K562 (cell line): ENCODE results near the gene RBMS1. TPM values are rescaled to one million over a fixed set of nuclear protein-coding genes. Genes with fewer than 3 reads are reported as not detected.

Experiments used
- ATAC-seq: fragments of 200-7000 bp; cut with Tn5 transposase; 3 replicates; pipeline ENCODE4 v1.9.1; 2020; ENCODE audit warnings: moderate library complexity
- BruUV-seq: library from RNA; stranded (reverse); fragments of 400-500 nt; replicated peaks from 2 replicates; lab custom pipeline; 2021; lab: Mats Ljungman, UMichigan
- CTCF ChIA-PET: fragments of 300-600 bp; formaldehyde crosslinking; extraction: SDS; loops from one replicate; lab custom pipeline; 2021; ENCODE audit warnings: low intra/inter-chr PET ratio; lab: Yijun Ruan, JAX
- POLR2A ChIA-PET: fragments of 300-600, 350-650 bp; sonication (Branson Sonifier 250); formaldehyde crosslinking; extraction: SDS; loops from one replicate; lab custom pipeline; 2021; ENCODE audit warnings: antibody characterized with exemption, inconsistent platforms; lab: Yijun Ruan, JAX
- DNase-seq, 4 experiments: peaks; one replicate each; pipeline versions ENCODE4 v3.0.0 to v3.0.0-alpha.2; 2011 to 2018; ENCODE audit warnings: low spot score in 3 of 4, mixed read lengths in 3 of 4; ENCODE audit errors: extremely low read depth in 1 of 4
- FAIRE-seq: peaks from 2 replicates; lab custom pipeline; 2011; peaks lifted over from hg19 to GRCh38; lab: Jason Lieb, UNC
- H2AFZ ChIP-seq: 2 replicates; pipeline ENCODE4 v1.6.0; 2011; ENCODE audit warnings: low read depth, low read length, control low read depth, inconsistent platforms
- H3K27ac ChIP-seq: fragments of 200-600 bp; 3 replicates; pipeline ENCODE4 v1.8.0; 2011; ENCODE audit warnings: low read depth, mild to moderate bottlenecking, control low read depth, inconsistent platforms, low read length, moderate library complexity, mixed read lengths; ENCODE audit errors: extremely low read depth
- H3K27me3 ChIP-seq, 2 experiments: fragments of 300-600 bp in 1 of 2; 2 replicates in 1 of 2; 3 replicates in 1 of 2; pipeline versions ENCODE4 v1.6.0 to v1.8.0; 2011; ENCODE audit warnings: inconsistent platforms in 2 of 2, low read length in 2 of 2, mild to moderate bottlenecking in 1 of 2, mixed read lengths in 1 of 2, moderate library complexity in 1 of 2; ENCODE audit not compliant: control insufficient read depth in 2 of 2, insufficient read depth in 2 of 2
- H3K36me3 ChIP-seq: fragments of 300-600 bp; 3 replicates; pipeline ENCODE4 v1.8.0; 2011; ENCODE audit warnings: mild to moderate bottlenecking, low read length, inconsistent platforms; ENCODE audit not compliant: control insufficient read depth, insufficient read depth
- H3K4me1 ChIP-seq, 2 experiments: fragments of 200-600 bp in 1 of 2; replicated peaks in 1 of 2; 2 replicates in 1 of 2; 3 replicates in 1 of 2; pipeline versions ENCODE4 v1.5.1 to v1.8.0; 2011; ENCODE audit warnings: inconsistent platforms in 2 of 2, low read length in 2 of 2, mild to moderate bottlenecking in 1 of 2, mixed read lengths in 1 of 2, moderate library complexity in 1 of 2; ENCODE audit not compliant: control insufficient read depth in 2 of 2, insufficient read depth in 2 of 2
- H3K4me2 ChIP-seq: 2 replicates; pipeline ENCODE4 v1.6.1; 2011; ENCODE audit warnings: low read length, control low read depth, inconsistent platforms, mixed read lengths; ENCODE audit not compliant: insufficient read depth
- H3K4me3 ChIP-seq: fragments of 200-600 bp; sonication (generic), shearing (Covaris generic); 2 replicates; pipeline ENCODE4 v1.5.1; 2016; ENCODE audit warnings: control low read depth, inconsistent platforms
- H3K79me2 ChIP-seq: fragments of 200-600 bp; 3 replicates; pipeline ENCODE4 v1.8.0; 2011; ENCODE audit warnings: low read length, inconsistent platforms; ENCODE audit not compliant: control insufficient read depth, insufficient read depth
- H3K9ac ChIP-seq, 2 experiments: 2 replicates each; pipeline versions ENCODE4 v1.6.0 to v1.6.1; 2011; ENCODE audit warnings: low read depth in 2 of 2, low read length in 2 of 2, control low read depth in 1 of 2, inconsistent platforms in 1 of 2, mild to moderate bottlenecking in 1 of 2, mixed read lengths in 1 of 2; ENCODE audit not compliant: insufficient read depth in 1 of 2
- H3K9me1 ChIP-seq: one replicate; pipeline ENCODE4 v1.6.0; 2011; ENCODE audit warnings: inconsistent platforms, mild to moderate bottlenecking, low read length, moderate library complexity; ENCODE audit not compliant: control insufficient read depth, insufficient read depth
- H3K9me3 ChIP-seq: replicated peaks from 2 replicates; pipeline ENCODE4 v1.5.1; 2011; ENCODE audit warnings: low read depth, low read length, inconsistent platforms; ENCODE audit not compliant: control insufficient read depth, insufficient read depth
- H4K20me1 ChIP-seq: replicated peaks from 2 replicates; pipeline ENCODE4 v1.6.1; 2011; ENCODE audit warnings: low read length, inconsistent platforms, mixed read lengths; ENCODE audit not compliant: control insufficient read depth, insufficient read depth
- BDP1 ChIP-seq: IDR thresholded peaks from 3 replicates; pipeline ENCODE4 v1.6.1; 2011; ENCODE audit not compliant: insufficient read length, insufficient read depth
- C11orf30 ChIP-seq: fragments of 450-650 bp; IDR thresholded peaks from 2 replicates; pipeline ENCODE4 v1.6.1; 2016; ENCODE audit warnings: low read depth, mild to moderate bottlenecking
- ETV1 ChIP-seq: fragments of 450-650 bp; conservative IDR thresholded peaks from 2 replicates; pipeline ENCODE4 v1.6.1; 2016; ENCODE audit warnings: missing genetic modification characterization, control low read depth, low read depth, missing compliant biosample characterization
- FOXJ2 ChIP-seq: fragments of 200-800 bp; sonication (Bioruptor generic); IDR thresholded peaks from 2 replicates; pipeline ENCODE4 v1.6.1; 2016; ENCODE audit warnings: missing genetic modification characterization, missing compliant biosample characterization
- GTF2F1 ChIP-seq: IDR thresholded peaks from 2 replicates; pipeline ENCODE4 v1.6.1; 2011; ENCODE audit warnings: low read depth, low read length, improper control_type of control experiment
- L3MBTL2 ChIP-seq: fragments of 450-650 bp; IDR thresholded peaks from 2 replicates; pipeline ENCODE4 v1.6.1; 2016; ENCODE audit warnings: mild to moderate bottlenecking, moderate library complexity
- PPARD ChIP-seq: fragments of 250-450 bp; sonication (Bioruptor Pico); IDR thresholded peaks from 2 replicates; pipeline ENCODE4 v1.8.0; 2022; ENCODE audit warnings: inconsistent platforms, mild to moderate bottlenecking, moderate library complexity
- TRIM24 ChIP-seq, 2 experiments: fragments of 450-650 bp; IDR thresholded peaks; 2 replicates each; pipeline ENCODE4 v1.6.1; 2016
- ZNF668 ChIP-seq: fragments of 250-450 bp; sonication (Bioruptor Pico); IDR thresholded peaks from 2 replicates; pipeline ENCODE4 v1.8.0; 2022; ENCODE audit warnings: mild to moderate bottlenecking, inconsistent platforms
- in situ Hi-C: fragments of 300-500 bp; cut with MboI; formaldehyde crosslinking; loops from 4 replicates; pipeline ENCODE4 v1.15.0; 2018; ENCODE audit warnings: inconsistent platforms, mixed read lengths
- intact Hi-C: fragments of 100-400 bp; cut with micrococcal nuclease; formaldehyde crosslinking; loops from 2 replicates; pipeline ENCODE4 v1.14.2; 2022
- polyA plus RNA-seq, 8 experiments: library from polyadenylated mRNA; depleted of rRNA in 4 of 8; stranded (reverse) in 5 of 8; unstranded in 3 of 8; fragments of >200 nt; fragmentation: Nextera tagmentation in 2 of 8; fragmentation: Illumina TruSeq in 1 of 8; extraction: Ambion mirVana in 2 of 8; extraction: Trizol in 1 of 8; gene quantifications; 2 replicates each; pipeline versions ENCODE4 v1.2.1 to v1.2.3, GENCODE V29; 2011 to 2014; ENCODE audit warnings: inconsistent platforms in 1 of 8, missing spikeins in 1 of 8
- total RNA-seq, 7 experiments: library from RNA; depleted of rRNA in 6 of 7; stranded (reverse); fragments of >200 nt in 6 of 7; fragmentation: Illumina TruSeq in 2 of 7; extraction: Trizol in 2 of 7; gene quantifications; 2 replicates each; pipeline versions ENCODE4 v1.2.1 to v1.2.3, GENCODE V29; 2011 to 2021; ENCODE audit warnings: low replicate concordance in 1 of 7
- TF ChIP-seq, protein P1 (sequence below): fragments of 200-800 bp; sonication (Bioruptor generic); IDR thresholded peaks from 2 replicates; pipeline ENCODE4 v1.6.1; 2016; ENCODE audit warnings: missing genetic modification characterization, missing compliant biosample characterization
- TF ChIP-seq, protein P2 (sequence below): sonication (generic); formaldehyde crosslinking; IDR thresholded peaks from 2 replicates; pipeline ENCODE4 v1.8.0; 2022; ENCODE audit warnings: mild to moderate bottlenecking, low read depth, missing genetic modification reagents

Gene RBMS1
- total and polyA plus RNA-seq, 9 of the 15 experiments (the other 6 are each of a cell fraction or from before 2014, with no cell fraction given) = 0.04 to 0.31 (median 0.09) TPM; not detected in 6

DNA sequence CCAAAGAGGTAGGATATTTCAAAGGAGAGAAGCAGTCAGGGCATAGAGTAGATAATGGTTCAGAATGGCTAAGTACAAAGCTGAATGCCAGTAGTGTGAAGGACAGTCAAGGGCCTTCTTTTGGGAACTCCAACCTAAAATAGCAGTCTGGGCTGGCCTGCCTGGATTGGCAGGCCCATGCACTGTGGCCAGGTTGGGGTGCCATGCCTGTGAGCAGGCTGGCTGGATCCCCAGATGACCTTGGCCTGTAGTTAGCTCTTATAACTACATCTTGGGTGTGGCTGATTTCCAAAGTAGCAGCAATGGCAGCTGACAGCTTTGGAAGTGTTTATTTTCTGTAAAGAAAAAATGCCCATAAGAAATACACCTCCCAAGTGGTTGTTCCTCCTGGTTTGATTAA is 242.0 kb downstream of the RBMS1 start:
- Histone ChIP-seq H3K4me1 (no peaks in the 10 kb centered on the region), H3K4me2 (no peak overlapping the region), H3K27ac (no peak overlapping the region), H3K36me3 (no peaks in the 10 kb centered on the region), H3K9ac (no peak overlapping the region), H2AFZ (no peak overlapping the region), H3K9me1 (no peaks in the 10 kb centered on the region), H4K20me1 (no peaks in the 10 kb centered on the region), H3K4me3 (no peak overlapping the region), H3K9me3 (no peaks in the 10 kb centered on the region), H3K79me2 (no peaks in the 10 kb centered on the region), H3K27me3 (no peaks in the 10 kb centered on the region)
- BruUV-seq = no TSS peak
- no peak for DNase-seq
- ChIA-PET POLR2A (interaction anchor here (1.0 kb wide), 1 partner anchor 19 kb away, joined by 6 read pairs; no protein-coding TSS in a partner anchor), CTCF (no interaction called here)
- TF ChIP-seq FOXJ2 = no peak
- no peak for TF ChIP-seq PPARD (CRISPR knock-in tag)
- TF ChIP-seq ETV1 (tag) = no peak
- no peak for TF ChIP-seq L3MBTL2
- no peak for TF ChIP-seq BDP1
- TF ChIP-seq ZNF668 (CRISPR knock-in tag) = no peak
- TF ChIP-seq, protein P1, sequence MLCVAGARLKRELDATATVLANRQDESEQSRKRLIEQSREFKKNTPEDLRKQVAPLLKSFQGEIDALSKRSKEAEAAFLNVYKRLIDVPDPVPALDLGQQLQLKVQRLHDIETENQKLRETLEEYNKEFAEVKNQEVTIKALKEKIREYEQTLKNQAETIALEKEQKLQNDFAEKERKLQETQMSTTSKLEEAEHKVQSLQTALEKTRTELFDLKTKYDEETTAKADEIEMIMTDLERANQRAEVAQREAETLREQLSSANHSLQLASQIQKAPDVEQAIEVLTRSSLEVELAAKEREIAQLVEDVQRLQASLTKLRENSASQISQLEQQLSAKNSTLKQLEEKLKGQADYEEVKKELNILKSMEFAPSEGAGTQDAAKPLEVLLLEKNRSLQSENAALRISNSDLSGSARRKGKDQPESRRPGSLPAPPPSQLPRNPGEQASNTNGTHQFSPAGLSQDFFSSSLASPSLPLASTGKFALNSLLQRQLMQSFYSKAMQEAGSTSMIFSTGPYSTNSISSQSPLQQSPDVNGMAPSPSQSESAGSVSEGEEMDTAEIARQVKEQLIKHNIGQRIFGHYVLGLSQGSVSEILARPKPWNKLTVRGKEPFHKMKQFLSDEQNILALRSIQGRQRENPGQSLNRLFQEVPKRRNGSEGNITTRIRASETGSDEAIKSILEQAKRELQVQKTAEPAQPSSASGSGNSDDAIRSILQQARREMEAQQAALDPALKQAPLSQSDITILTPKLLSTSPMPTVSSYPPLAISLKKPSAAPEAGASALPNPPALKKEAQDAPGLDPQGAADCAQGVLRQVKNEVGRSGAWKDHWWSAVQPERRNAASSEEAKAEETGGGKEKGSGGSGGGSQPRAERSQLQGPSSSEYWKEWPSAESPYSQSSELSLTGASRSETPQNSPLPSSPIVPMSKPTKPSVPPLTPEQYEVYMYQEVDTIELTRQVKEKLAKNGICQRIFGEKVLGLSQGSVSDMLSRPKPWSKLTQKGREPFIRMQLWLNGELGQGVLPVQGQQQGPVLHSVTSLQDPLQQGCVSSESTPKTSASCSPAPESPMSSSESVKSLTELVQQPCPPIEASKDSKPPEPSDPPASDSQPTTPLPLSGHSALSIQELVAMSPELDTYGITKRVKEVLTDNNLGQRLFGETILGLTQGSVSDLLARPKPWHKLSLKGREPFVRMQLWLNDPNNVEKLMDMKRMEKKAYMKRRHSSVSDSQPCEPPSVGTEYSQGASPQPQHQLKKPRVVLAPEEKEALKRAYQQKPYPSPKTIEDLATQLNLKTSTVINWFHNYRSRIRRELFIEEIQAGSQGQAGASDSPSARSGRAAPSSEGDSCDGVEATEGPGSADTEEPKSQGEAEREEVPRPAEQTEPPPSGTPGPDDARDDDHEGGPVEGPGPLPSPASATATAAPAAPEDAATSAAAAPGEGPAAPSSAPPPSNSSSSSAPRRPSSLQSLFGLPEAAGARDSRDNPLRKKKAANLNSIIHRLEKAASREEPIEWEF = no peak
- no peak for TF ChIP-seq TRIM24 (IDR thresholded peaks at IDR 0.05)
- TF ChIP-seq, protein P2, sequence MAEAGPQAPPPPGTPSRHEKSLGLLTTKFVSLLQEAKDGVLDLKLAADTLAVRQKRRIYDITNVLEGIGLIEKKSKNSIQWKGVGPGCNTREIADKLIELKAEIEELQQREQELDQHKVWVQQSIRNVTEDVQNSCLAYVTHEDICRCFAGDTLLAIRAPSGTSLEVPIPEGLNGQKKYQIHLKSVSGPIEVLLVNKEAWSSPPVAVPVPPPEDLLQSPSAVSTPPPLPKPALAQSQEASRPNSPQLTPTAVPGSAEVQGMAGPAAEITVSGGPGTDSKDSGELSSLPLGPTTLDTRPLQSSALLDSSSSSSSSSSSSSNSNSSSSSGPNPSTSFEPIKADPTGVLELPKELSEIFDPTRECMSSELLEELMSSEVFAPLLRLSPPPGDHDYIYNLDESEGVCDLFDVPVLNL (CRISPR knock-in tag) = no peak
- no peak for TF ChIP-seq GTF2F1
- no peak for TF ChIP-seq C11orf30
- intact Hi-C loops = loop anchor here (5.0 kb wide), 1 partner anchor 721 kb away; no protein-coding TSS in a partner anchor
- in situ Hi-C loops = no loop called here
- no peak for ATAC-seq
- no peak for FAIRE-seq
